ENCODE measurements around the gene NXN.
"Not testable (repeated sequence)": the region's sequence is repeated elsewhere in the genome, so short reads cannot be mapped to it uniquely, and the experiment has no call there.

NXN gene

GRCh38 chr17:862582-862981, 117.0 kb downstream of the NXN start:
- no peak for DNase-seq (ENCODE audit: low read depth in 2 of 2)

- DNase-seq (ENCODE audit: low read depth in 2 of 2), result no peak
Measured at GRCh38 chr17:861364-861763, 118.2 kb downstream of the NXN start.

- no peak for DNase-seq (ENCODE audit: low read depth in 2 of 2)
Measured at GRCh38 chr17:860805-861204, 118.8 kb downstream of the NXN start.

DNA sequence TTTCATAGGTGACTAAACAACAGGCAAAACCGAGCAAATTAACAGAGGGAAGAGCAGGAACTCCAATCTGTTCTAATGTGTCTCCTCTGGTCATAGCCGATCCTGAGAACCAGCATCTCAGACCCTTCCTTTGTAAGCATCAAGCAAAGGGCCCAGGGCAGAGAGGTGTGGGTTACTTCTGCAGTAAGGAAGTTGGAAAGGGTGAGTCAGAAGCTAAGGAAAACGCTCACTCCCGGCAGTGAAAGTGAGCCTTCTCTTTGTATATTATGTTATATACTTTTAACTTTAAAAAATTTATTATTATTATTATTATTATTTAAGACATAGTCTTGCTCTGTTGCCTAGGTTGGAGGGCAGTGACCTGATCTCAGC, 119.8 kb downstream of the NXN start:
- no peak for DNase-seq (ENCODE audit: low read depth in 2 of 2)

DNA sequence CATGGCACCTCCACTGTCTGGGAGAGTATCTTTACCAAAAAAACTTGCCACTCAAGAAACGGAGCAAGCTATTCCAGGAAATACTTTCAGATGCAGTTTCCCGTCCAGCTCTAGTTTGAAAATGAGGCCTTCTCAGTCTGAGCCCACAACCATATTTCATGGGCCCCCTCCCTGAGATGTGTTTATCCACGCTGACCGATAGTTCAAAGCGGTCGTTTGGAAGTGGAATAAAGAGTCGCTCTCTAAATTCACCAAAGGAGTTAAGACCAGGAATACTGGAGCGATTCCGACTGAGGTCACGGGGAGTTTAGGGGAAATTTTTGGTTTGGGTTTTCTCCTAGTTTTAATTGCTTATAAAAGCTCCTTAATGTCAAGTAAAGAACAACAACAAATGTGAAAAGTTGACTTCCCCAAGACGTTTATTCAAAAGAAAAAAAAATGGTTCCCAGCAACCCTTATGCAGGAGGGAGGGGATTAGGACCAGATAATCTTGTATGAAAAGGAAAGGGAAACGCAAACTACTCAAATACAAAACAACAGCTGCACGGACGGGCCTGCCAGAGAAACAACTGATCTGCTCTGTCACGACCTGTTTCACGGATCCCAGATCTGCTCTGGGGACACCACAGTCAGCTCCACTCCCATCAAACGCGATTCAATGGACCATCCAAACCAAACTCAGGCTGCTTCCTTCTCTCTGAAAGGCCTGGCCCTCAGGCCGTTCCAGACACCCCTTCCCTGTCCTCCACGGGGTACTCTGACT, 120.3 kb downstream of the NXN start:
- no peak for DNase-seq (ENCODE audit: low read depth in 2 of 2)

DNA sequence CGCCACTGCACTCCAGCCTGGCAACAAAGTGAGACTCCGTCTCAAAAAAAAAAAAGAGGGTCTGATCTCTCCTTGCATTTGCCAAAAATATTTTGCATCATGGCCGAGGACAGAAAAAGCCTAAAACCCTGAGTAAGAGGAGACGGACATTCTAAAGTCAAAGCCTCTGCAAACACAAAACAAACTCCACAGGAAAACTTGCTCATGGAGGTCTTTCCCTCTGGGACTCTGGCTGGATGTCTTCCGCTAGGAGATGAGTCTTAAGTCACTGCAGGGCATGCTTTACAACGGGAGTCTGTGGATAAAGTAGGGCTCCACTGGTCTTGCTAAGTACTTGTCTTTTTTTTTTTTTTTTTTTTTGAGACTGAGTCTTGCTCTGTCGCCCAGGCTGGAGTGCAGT, 123.4 kb downstream of the NXN start:
- DNase-seq (ENCODE audit: low read depth in 2 of 2), result no peak

DNA sequence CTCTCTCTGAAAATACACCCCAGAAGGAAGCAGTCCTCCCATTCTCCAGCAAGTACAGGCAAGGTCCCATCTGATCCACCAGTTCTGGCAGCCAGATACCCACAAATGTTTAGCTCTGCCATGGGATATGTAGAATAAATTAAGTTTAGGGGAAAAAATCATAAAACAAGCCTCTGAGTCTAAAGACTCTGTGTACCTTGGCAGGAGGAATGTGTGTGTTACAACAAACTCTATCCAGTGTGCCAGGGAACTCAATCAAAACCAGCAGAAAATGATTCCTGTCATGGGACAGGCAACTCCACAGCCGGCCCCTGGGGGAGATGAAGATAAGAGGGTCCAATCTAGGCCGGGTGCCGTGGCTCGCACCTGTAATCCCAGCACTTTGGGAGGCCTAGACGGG, 124.0 kb downstream of the NXN start:
- DNase-seq (ENCODE audit: low read depth in 2 of 2), result no peak

- DNase-seq (ENCODE audit: low read depth in 2 of 2), result not testable (repeated sequence)
Measured at GRCh38 chr17:852850-853249, 126.7 kb downstream of the NXN start.

DNA sequence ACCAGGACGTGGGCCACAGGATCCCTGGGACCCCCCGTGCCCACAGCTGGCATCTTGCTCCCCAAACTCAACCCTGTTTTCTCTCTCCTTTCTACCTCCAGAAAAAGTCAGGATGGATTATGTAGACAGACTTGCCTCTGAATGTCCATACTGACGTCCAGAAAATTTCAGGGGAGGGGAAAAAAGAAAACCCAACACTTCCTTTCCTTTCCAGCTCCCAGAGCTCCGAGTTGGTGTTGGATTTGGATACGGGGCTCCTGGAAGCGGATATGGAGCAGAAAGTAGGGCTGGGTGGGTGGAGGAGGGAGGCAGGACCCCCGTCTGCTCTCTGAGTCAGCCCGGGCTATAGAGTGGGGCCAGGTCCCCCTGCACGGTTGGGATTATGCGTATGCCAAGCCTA, 127.2 kb downstream of the NXN start:
- no peak for DNase-seq (ENCODE audit: low read depth in 2 of 2)

GRCh38 chr17:851924-852323, 127.7 kb downstream of the NXN start:
- no peak for DNase-seq (ENCODE audit: low read depth in 2 of 2)

GRCh38 chr17:850851-851763, 128.5 kb downstream of the NXN start:
- no peak for DNase-seq (ENCODE audit: low read depth in 2 of 2)

GRCh38 chr17:850086-850850, 129.3 kb downstream of the NXN start:
- no peak for DNase-seq (ENCODE audit: low read depth in 2 of 2)

DNA sequence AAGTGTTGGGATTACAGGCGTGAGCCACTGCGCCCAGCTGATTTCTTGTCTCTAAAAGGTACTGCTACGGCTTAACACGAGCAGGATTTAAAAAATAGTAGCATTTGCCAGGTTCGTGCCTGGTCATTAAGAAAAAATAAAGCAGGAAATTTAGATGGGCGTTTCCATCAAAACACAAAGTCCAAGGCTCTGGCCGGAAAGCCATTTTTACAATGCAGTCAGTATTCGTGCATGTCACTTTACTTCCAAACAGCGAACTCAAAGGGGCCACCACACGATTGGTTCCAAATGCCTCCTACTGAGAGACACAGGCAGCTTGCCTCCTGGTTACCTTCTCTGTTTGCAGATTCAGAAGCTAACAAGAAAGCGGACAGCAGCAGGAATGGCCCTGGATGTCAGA, 131.2 kb downstream of the NXN start:
- no peak for DNase-seq (ENCODE audit: low read depth in 2 of 2)

DNA sequence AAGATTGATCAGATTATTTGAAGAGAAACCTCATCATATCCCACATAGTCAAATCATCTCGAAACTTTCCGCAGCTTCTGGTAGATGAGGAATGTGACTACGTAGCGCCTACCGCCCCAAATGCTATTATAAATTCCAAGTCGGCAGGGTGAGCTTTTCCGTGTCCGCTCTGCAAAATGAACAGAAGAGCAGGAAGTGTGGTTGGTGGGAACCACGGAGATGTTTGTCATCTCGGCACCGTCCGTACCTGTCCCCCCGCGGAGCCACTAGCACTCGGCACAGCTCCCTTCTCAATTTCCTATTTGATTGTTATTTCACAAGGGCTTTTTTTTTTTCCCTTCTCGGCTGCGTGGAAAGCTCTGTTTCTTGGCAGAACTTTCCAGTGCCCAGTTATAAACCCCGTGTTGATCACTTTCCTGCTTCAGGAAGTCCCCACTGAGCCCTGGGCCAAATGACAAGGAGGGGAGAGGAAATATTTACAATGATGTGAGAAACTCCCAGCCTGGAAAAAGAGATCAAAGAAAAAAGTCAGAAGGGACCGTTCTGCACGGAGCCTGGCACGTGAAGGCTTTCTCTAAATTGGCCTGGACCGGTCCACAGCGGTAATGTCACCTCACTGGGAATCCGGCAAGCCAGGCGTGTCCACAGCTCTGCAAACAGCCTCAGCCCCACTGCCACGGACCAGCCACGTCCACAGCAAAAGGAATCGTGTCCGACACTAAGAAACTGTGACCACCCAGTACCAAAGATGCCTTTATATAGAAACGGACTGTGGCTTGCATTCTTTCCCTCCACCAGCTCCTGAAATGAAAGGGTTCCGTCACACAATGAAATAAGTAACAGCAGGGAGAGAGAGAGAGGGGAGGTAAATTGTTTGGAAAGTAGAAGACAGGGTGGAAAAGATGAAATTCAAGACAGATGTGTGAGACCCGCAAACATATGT, 132.4 kb downstream of the NXN start:
- DNase-seq (ENCODE audit: low read depth in 2 of 2), result no peak

GRCh38 chr17:841313-841712, 138.3 kb downstream of the NXN start:
- DNase-seq (ENCODE audit: low read depth in 2 of 2), result no peak

DNA sequence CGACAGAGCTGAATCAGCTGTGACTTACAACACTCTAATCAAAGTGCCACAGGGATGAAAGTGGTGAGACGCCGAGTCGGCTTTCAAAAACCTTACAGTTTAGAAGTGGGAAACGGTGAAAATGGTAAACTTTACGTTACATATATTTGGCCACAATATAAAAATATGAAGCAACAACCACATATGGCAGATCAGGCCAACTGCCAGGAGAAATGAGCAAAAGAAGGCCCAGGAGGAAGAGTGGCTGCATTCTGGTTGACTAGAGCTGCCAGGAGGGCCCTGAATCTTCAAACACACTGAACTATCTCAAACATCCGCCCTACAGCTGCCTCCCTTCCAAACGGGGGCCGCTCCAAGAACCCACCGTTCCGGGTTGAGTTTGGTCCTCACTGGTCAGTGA, 141.1 kb downstream of the NXN start:
- DNase-seq (ENCODE audit: low read depth in 2 of 2), result no peak

GRCh38 chr17:836151-836550, 143.4 kb downstream of the NXN start:
- no peak for DNase-seq (ENCODE audit: low read depth in 2 of 2)

- not testable (repeated sequence) for DNase-seq (ENCODE audit: low read depth in 2 of 2)
Measured at GRCh38 chr17:835721-836120, 143.9 kb downstream of the NXN start.

DNA sequence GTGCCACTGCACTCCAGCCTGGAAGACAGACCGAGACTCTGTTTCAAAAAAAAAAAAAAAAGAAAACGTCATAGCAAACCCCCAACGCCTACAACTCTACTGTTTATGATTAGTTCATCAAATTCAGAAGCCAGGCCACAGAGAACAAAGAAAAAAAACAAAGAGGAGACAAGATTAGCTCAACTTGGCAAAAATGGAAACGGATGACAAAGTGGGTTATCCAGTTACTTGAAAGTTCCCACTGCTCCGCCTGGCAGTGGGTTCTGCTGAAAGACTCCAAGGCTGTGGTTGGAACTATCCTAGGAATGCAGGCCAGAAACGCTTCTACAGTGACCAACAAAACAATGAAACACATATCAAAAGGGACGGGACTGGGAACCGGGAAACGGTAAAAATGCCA, 144.3 kb downstream of the NXN start:
- DNase-seq (ENCODE audit: low read depth in 2 of 2), result no peak

GRCh38 chr17:834136-834535, 145.4 kb downstream of the NXN start:
- no peak for DNase-seq (ENCODE audit: low read depth in 2 of 2)

DNA sequence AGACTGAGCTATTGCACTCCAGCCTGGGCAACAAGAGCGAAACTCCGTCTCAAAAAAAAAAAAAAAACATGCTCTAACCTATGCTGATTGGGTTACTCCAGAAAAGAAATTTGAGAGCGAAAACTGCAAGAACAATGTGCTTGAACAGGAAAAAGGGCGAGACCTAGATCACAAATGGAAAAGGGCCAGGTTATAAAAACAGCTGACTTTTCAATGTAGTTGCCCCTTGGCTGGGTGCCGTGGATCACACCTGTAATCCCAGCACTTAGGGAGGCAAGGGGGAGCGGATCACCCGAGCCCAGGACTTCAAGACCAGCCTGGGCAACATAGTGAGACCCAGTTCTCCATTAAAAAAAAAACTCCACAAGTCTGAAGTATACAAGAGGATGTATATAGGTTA, 148.6 kb downstream of the NXN start:
- no peak for DNase-seq (ENCODE audit: low read depth in 2 of 2)

Measured in stimulated activated CD4-positive, alpha-beta T cell treated with anti-CD3 and anti-CD28 coated beads, Interleukin-1b, Interleukin-23, amount 100 ng/mL, for 4 hours (primary cell).